Fibroblast of pulmonary artery (primary cell): Measurements from ENCODE around the gene CCDC192.
"Not testable (repeated sequence)": the region's sequence is repeated elsewhere in the genome, so short reads cannot be mapped to it uniquely, and the experiment has no call there.

Experiments used
- DNase-seq: peaks from one replicate; pipeline ENCODE4 v3.0.0-alpha.2; 2010; ENCODE audit warnings: low read depth
- H3K4me3 ChIP-seq: replicated peaks from 2 replicates; pipeline ENCODE4 v1.5.1; 2011; ENCODE audit warnings: low read depth, mild to moderate bottlenecking, control low read depth, low read length, moderate library complexity
- TF ChIP-seq, protein P1 (sequence below): IDR thresholded peaks from 2 replicates; pipeline ENCODE4 v1.5.1; 2011; ENCODE audit warnings: mild to moderate bottlenecking, control low read depth, low read length, inconsistent platforms; ENCODE audit errors: missing control alignments

CCDC192 gene

DNA sequence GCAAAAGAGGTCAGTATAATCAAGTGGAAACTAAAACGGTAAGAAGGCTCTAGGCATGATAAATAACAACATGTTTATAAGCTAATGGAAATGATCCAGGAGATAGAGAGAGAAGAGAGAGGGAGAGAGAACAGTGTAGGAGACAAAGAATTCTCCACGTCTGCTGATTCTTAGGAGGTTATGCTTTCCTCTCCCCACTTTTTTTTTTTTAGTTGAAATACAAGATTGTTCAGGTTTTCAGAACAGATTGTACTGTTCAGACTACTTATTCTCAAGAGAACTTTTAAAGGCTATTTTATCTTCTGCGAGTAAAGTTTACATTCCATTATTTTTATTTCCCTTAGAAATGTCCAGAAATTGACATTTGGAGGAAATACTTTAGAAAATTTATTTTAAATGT is 4.0 kb downstream of the CCDC192 start:
- H3K4me3 ChIP-seq = no peak overlapping the region
- TF ChIP-seq, protein P1, sequence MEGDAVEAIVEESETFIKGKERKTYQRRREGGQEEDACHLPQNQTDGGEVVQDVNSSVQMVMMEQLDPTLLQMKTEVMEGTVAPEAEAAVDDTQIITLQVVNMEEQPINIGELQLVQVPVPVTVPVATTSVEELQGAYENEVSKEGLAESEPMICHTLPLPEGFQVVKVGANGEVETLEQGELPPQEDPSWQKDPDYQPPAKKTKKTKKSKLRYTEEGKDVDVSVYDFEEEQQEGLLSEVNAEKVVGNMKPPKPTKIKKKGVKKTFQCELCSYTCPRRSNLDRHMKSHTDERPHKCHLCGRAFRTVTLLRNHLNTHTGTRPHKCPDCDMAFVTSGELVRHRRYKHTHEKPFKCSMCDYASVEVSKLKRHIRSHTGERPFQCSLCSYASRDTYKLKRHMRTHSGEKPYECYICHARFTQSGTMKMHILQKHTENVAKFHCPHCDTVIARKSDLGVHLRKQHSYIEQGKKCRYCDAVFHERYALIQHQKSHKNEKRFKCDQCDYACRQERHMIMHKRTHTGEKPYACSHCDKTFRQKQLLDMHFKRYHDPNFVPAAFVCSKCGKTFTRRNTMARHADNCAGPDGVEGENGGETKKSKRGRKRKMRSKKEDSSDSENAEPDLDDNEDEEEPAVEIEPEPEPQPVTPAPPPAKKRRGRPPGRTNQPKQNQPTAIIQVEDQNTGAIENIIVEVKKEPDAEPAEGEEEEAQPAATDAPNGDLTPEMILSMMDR = no peak
- no peak for DNase-seq

DNA sequence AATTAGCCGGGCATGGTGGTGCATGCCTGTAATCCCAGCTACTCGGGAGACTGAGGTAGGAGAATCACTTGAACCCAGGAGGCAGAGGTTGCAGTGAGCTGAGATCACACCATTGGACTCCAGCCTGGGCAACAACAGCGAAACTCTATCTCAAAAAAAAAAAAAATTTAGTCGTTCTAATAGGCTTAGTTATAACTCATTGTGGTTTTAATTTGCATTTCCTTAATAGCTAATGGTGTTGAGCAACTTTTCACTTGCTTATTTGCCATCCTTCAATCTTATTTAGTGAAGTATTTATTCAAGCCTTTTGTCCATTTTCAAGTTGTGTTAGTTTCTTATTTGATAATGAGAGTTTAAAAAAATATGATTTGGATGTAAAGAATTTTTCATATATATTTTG is 9.9 kb downstream of the CCDC192 start:
- not testable (repeated sequence) for H3K4me3 ChIP-seq, DNase-seq

DNA sequence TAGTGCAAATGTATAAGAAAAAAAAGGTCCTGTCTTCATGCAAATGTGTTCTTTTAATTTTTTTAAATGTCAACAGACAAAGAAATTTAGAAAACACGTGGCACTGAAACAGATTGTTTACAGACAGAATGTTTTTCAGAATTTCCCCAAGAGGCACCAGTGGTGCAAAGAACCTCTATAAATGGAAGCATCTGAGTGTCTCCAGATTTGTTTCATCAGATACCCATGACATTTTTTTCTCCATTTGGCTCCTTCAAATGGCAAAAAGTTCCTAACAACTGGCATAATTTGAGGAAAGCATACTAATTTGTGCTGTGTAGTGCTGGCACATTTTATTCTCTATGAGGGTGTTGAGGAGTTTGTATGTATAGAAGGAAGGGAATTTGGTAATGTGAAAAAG is 15.0 kb downstream of the CCDC192 start:
- DNase-seq = no peak
- H3K4me3 ChIP-seq = no peak overlapping the region
- TF ChIP-seq, protein P1 = no peak

DNA sequence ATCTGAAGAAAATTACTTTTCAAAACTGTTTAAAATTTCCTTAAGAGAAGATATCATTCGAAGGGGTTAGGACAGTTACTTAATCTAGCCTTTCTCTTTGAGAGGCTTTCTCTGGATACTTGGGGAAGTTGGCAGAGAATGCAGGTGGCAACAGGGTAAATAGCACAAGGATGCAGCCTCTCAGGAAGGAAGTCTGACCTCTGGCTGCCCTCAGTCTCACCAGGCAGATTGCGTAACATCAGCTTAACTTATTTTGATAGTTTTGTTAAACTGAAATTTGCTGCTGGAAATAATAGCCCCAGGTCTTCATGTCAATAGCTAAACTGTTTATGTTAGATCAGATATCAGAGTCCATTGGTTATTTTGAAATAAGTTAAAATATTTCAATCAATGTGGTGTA is 20.4 kb downstream of the CCDC192 start:
- DNase-seq = peak; percentile 69
- TF ChIP-seq, protein P1 = no peak
- no peak overlapping the region for H3K4me3 ChIP-seq

DNA sequence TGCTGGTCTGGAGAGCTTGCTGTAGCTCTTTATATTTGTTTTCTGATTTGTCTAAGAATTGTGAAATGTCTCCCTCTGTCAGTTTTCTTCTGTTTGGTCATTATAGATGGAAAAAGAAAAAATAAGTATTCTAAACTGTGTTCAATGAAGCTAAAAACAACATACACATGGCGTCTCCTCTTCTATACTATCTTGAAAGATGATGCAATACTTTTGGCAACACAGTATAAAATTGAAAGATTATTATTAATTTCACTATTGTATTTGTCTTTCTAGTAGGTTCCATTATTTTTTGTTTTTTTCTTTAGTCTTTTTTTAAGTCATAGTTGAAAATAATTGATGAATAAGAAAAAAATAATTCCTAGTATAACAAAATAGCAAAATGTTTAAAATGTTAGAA is 22.5 kb downstream of the CCDC192 start:
- no peak overlapping the region for H3K4me3 ChIP-seq

DNA sequence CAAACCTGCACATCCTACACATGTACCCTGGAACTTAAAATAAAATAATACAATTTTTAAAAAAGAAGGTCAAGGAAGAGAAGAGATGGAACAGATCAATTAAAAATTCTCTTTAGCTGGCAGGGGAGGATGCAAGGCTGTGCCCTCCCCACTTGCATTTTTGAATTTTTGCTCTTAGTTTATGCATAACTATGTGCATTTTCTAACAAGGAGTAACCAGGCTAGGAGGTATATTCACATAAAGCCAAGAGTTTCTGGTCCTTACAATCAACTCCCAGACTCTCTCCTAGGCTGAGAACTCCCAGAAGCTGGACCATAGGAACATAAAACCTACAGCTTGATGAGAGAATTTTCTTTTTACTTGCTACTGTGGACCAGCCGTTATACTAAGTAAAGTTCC is 29.8 kb downstream of the CCDC192 start:
- DNase-seq = no peak
- H3K4me3 ChIP-seq = no peak overlapping the region
- TF ChIP-seq, protein P1 = no peak

More for the DNA sequence above, 22.5 kb downstream of the CCDC192 start:
- no peak for DNase-seq
- TF ChIP-seq, protein P1 = no peak

DNA sequence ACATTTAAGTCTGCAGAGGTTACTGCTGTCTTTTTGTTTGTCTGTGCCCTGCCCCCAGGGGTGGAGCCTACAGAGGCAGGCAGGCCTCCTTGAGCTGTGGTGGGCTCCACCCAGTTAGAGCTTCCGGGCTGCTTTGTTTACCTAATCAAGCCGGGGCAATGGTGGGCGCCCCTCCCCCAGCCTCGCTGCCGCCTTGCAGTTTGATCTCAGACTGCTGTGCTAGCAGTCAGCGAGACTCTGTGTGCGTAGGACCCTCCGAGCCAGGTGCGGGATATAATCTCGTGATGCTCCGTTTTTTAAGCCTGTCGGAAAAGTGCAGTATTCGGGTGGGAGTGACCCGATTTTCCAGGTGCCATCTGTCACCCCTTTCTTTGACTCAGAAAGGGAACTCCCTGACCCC is 36.2 kb downstream of the CCDC192 start:
- DNase-seq, H3K4me3 ChIP-seq: not testable (repeated sequence)

DNA sequence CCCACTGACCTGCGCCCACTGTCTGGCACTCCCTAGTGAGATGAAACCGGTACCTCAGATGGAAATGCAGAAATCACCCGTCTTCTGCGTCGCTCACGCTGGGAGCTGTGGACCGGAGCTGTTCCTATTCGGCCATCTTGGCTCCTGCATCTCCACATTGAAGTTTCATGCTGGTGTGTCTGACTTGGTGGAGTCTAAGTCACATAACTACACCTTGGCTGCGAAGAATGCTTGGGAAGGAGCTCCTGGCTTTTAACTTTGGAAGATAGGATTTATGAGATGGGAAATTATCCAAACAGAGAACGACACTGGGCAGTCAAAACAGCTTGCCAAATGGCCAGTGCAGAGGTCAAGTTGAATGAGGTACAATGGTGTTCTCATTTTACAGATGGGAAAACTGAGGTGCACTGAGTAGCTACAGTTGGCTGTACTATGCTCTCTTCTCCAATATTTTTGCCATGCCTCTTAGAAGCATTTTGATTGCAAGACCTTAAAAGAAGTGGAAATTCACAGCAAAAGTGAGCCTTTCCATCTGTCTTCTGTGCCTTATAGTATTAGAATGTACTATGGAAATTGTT is 36.7 kb downstream of the CCDC192 start:
- TF ChIP-seq, protein P1 = no peak

More for the DNA sequence above, 36.7 kb downstream of the CCDC192 start:
- no peak overlapping the region for H3K4me3 ChIP-seq
- no peak for DNase-seq
